ENCODE results near the gene PLXNB1.

PLXNB1 gene

DNA sequence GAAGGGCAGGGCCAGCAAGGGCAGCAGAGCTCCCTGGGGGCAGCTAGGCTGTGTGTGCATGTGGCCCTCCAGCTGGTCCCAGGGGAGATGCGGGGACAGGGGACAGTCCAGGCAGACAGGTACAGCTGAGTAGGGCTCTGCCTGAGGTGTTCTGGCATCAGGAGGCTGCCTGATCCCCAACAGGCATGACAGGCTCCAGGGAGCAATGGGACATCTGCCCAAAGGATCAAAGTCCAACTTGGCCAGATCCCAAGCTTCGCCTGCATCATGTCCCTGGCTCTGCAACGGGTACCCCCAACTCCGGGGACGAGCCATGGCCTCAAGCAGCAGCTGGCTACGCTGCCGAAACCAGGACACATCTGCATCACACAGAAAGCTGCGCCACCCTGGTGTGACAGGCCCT lies 38.4 kb upstream of the PLXNB1 start:
- H3K4me3 ChIP-seq (ENCODE audit: low read depth, low read length): no peak overlapping the region
- ChIA-PET POLR2A (interaction anchor here (0.8 kb wide), 1 partner anchor 21 kb away, joined by 3 read pairs; the partner anchor contains the start of gene ATRIP), CTCF (interaction anchor here (0.6 kb wide), 1 partner anchor 196 kb away, joined by 3 read pairs; no protein-coding TSS in a partner anchor)
- TF ChIP-seq ZSCAN30 (tag by site-specific recombination; IDR thresholded peaks at IDR 0.05) (no peak), ZNF600 (tag by site-specific recombination; IDR thresholded peaks at IDR 0.05) (0 out of 2 replicates have a peak, but pooled peaks have one; percentile 26), KLF10 (tag by site-specific recombination; IDR thresholded peaks at IDR 0.05) (no peak), ZNF768 (tag by site-specific recombination; IDR thresholded peaks at IDR 0.05) (no peak), ZNF449 (tag by site-specific recombination; IDR thresholded peaks at IDR 0.05) (no peak), ZNF354C (tag by site-specific recombination; IDR thresholded peaks at IDR 0.05; ENCODE audit: borderline replicate concordance, low read depth) (no peak)
- no peak overlapping the region for H3K27ac ChIP-seq (ENCODE audit: extremely low read depth, low read depth, low read length)
- H3K9me3 ChIP-seq (ENCODE audit: control insufficient read depth, insufficient read depth, low read depth, low read length): no peaks in the 10 kb centered on the region
- no peaks in the 10 kb centered on the region for H3K4me1 ChIP-seq (ENCODE audit: control insufficient read depth, insufficient read depth, low read length)
- peaks cover 0 to 65% of the 10 kb centered on the region in 2 experiments; a peak in 2 of 3 replicates for H3K36me3 ChIP-seq (ENCODE audit: control insufficient read depth in 2 of 2, insufficient read depth in 1 of 2, low read length in 2 of 2)

DNA sequence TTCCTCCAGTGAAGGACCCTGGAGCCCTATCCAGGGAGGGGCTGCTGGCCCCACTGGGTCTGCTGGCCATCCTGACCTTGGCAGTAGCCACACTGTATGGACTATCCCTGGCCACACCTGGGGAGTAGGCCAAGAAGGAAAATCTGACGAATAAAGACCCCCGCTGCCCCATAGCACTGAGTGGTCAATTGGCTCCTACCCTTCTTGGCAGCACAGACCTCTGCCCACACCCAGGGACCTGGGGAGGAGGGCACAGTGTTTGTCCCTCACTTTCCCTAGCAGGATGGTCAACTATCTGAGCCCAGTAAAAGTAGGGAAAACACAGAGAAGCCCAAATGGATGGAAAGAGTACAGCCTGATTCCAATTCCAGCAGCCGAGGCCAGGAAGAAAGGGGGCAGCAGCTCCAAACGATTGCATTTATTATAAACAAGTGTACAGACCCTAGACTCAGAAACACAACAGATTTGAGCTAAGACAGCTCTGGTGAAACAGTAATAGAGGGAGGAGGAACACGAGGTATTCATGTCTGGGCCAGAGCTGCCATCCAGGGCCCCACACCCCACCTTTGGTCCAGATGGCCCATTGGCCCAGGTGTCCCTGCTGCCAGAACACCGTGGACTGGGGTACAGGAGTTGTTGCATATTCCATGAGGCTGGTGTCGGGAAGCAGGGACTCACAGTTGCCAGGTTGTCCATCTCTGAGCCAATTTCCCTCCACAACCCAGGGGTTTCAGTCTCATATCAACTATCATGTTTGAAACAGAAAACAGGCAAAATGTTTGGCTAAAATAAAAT lies 37.8 kb upstream of the PLXNB1 start:
- ChIA-PET CTCF (interaction anchor here (0.6 to 0.8 kb wide), 2 partner anchors 80 to 197 kb away, joined by 3 to 4 read pairs; no protein-coding TSS in a partner anchor), POLR2A (no interaction called here)
- no peaks in the 10 kb centered on the region for H3K4me1 ChIP-seq (ENCODE audit: control insufficient read depth, insufficient read depth, low read length)
- no peaks in the 10 kb centered on the region for H3K9me3 ChIP-seq (ENCODE audit: control insufficient read depth, insufficient read depth, low read depth, low read length)
- no peak overlapping the region for H3K4me3 ChIP-seq (ENCODE audit: low read depth, low read length)
- no peak overlapping the region for H3K27ac ChIP-seq (ENCODE audit: extremely low read depth, low read depth, low read length)
- TF ChIP-seq ZNF214 (tag by site-specific recombination; IDR thresholded peaks at IDR 0.05; ENCODE audit: borderline replicate concordance) (no peak), ZNF121 (tag by site-specific recombination; IDR thresholded peaks at IDR 0.05) (no peak), ZNF843 (tag by site-specific recombination; IDR thresholded peaks at IDR 0.05) (no peak), KLF8 (tag by site-specific recombination; IDR thresholded peaks at IDR 0.05) (no peak), ZBTB11 (tag by site-specific recombination; conservative IDR thresholded peaks at IDR 0.05; ENCODE audit: low read depth) (no peak), ZNF548 (tag by site-specific recombination; IDR thresholded peaks at IDR 0.05) (no peak), KLF7 (tag by site-specific recombination; IDR thresholded peaks at IDR 0.05; ENCODE audit: borderline replicate concordance) (no peak), ZBTB8A (tag by site-specific recombination; IDR thresholded peaks at IDR 0.05) (no peak), ZNF24 (tag by site-specific recombination; IDR thresholded peaks at IDR 0.05) (no peak), ZNF324 (tag by site-specific recombination; IDR thresholded peaks at IDR 0.05) (no peak), SP7 (tag by site-specific recombination; IDR thresholded peaks at IDR 0.05) (no peak), ZNF10 (tag by site-specific recombination; IDR thresholded peaks at IDR 0.05) (no peak), ZNF692 (tag by site-specific recombination; IDR thresholded peaks at IDR 0.05) (no peak), YY1 (tag by site-specific recombination; IDR thresholded peaks at IDR 0.05) (no peak), ZNF175 (tag by site-specific recombination; IDR thresholded peaks at IDR 0.05) (no peak)
- peaks cover 0 to 71% of the 10 kb centered on the region in 2 experiments; a peak in 2 of 3 replicates for H3K36me3 ChIP-seq (ENCODE audit: control insufficient read depth in 2 of 2, insufficient read depth in 1 of 2, low read length in 2 of 2)

Measured in HEK293 (cell line).